ENCODE data around the gene ITGAE.

Gene ITGAE

DNA sequence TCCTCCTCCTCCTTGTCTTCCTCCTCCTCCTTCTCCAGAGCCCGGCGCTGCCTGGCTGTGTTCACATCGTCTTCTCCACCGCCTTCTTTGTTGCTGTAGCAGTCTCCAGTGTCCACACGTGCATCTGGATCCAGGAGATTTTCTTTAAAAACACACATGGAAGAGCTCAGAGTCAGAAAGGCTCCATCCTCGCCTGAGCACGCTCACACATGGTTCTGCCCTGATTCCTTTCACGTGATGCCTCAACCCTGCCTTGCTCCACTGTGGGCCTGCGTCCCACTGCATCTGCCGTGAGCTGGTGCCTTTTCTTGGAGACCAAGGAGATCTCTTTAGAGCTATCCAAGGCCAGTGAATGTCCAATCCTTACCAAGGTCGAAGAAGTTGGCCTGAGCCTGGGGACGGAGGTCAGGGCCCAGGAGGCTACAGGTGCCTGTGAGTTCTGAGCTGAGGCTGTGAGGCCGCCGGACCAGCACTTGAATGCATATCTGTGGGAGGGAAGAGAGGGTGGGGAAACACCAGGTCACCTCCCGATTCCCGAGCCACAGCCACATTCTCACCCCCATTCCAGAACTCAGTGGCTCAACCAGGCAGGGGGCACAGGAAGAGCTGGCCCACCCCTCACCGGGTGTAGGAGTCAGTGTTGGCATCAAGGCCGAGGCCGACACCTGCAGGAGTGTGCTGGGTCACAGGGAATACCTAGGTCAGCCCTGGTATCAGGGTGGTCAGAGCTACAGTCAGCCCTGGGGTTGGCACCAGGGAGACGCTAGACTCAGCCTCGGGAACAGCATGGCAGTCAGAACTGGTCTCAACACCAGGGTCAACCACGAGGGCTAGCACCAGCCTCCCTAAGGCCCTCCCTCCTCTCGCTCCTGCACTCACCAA, 39.7 kb downstream of the ITGAE start:
- ChIA-PET CTCF (interaction anchor here (0.6 to 2.6 kb wide), 5 partner anchors 23 to 555 kb away, joined by 3 to 13 read pairs (median 4); partner anchors contain the start of gene NCBP3), POLR2A (interaction anchor here (0.6 kb wide), 1 partner anchor 30 kb away, joined by 3 read pairs; no protein-coding TSS in a partner anchor)
- no peak for DNase-seq (ENCODE audit: low read depth, low spot score)
- TF ChIP-seq, protein P1, sequence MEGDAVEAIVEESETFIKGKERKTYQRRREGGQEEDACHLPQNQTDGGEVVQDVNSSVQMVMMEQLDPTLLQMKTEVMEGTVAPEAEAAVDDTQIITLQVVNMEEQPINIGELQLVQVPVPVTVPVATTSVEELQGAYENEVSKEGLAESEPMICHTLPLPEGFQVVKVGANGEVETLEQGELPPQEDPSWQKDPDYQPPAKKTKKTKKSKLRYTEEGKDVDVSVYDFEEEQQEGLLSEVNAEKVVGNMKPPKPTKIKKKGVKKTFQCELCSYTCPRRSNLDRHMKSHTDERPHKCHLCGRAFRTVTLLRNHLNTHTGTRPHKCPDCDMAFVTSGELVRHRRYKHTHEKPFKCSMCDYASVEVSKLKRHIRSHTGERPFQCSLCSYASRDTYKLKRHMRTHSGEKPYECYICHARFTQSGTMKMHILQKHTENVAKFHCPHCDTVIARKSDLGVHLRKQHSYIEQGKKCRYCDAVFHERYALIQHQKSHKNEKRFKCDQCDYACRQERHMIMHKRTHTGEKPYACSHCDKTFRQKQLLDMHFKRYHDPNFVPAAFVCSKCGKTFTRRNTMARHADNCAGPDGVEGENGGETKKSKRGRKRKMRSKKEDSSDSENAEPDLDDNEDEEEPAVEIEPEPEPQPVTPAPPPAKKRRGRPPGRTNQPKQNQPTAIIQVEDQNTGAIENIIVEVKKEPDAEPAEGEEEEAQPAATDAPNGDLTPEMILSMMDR (IDR thresholded peaks at IDR 0.05; ENCODE audit: insufficient read depth, low read length, missing control alignments), result no peak
- no peak overlapping the region for H3K4me3 ChIP-seq (ENCODE audit: low read depth, low read length)

DNA sequence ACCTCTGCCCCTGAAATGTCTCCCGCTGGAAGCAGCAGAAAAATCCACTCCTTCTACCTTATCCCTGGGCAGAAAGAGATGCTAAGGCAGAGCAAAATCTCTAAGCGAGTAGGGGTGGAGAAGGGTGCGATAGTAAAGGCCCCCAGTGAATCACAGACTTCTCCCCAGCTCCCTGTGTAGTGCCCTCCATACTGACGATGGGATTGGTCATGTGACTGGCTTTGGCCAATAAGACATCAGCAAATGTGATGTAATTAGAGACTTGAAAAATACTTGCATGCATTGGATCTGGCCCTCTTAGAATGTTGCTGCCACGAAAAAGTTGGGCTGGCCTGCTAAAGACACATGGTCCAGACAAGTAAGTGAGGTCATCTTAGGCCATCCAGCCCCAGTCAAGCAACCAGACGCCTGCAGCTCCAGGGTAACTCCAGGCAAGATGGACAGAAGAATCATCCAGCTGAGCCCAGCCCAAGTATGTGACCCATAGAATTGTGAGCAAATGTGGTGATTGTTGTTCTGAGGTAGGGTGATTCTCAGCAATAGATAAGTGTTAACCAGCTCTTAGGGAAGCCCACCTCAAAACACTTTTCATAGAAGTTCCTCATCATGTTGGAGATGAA, 41.3 kb downstream of the ITGAE start:
- DNase-seq (ENCODE audit: low read depth, low spot score), result no peak
- TF ChIP-seq, protein P1 (IDR thresholded peaks at IDR 0.05; ENCODE audit: insufficient read depth, low read length, missing control alignments), result no peak
- no peak overlapping the region for H3K4me3 ChIP-seq (ENCODE audit: low read depth, low read length)
- ChIA-PET POLR2A (no interaction called here), CTCF (interaction anchor here (1.3 to 2.7 kb wide), 3 partner anchors 22 to 87 kb away, joined by 4 to 13 read pairs (median 10); partner anchors contain the start of gene NCBP3)

DNA sequence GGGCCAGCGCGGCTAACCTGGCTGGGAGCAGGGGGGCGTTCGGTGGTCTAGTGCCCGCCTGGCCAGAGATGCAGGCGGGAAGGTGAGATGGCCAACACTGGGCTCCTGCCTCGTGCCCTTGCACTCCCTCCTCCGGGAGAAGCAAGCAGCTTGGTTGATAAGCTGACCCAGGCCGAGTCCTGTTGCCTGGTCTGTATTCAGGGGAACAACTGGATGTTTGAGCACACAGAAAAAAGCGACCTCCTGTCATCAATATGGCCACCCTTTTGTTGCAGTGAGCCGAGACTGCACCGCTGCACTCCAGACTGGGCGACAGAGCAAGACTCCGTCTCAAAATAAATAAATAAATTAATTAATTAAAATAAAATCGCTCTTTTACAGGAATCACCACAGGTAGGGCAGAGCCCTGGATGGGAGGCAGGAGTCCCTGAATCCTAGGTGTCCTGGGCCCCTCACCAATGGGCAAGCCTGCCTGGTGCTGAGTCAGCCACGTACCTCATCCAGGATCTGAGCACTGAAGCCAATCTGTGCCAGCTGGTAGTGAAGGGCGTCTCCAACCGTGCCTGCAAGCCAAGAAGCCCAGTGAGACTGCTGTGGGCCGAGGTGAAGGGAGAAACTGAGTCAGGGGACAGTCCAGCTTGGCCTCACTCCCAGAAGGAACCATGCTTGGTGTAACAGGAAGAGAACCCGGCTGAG, 45.5 kb downstream of the ITGAE start:
- POLR2A ChIA-PET, result no interaction called here
- no peak overlapping the region for H3K4me3 ChIP-seq (ENCODE audit: low read depth, low read length)

DNA sequence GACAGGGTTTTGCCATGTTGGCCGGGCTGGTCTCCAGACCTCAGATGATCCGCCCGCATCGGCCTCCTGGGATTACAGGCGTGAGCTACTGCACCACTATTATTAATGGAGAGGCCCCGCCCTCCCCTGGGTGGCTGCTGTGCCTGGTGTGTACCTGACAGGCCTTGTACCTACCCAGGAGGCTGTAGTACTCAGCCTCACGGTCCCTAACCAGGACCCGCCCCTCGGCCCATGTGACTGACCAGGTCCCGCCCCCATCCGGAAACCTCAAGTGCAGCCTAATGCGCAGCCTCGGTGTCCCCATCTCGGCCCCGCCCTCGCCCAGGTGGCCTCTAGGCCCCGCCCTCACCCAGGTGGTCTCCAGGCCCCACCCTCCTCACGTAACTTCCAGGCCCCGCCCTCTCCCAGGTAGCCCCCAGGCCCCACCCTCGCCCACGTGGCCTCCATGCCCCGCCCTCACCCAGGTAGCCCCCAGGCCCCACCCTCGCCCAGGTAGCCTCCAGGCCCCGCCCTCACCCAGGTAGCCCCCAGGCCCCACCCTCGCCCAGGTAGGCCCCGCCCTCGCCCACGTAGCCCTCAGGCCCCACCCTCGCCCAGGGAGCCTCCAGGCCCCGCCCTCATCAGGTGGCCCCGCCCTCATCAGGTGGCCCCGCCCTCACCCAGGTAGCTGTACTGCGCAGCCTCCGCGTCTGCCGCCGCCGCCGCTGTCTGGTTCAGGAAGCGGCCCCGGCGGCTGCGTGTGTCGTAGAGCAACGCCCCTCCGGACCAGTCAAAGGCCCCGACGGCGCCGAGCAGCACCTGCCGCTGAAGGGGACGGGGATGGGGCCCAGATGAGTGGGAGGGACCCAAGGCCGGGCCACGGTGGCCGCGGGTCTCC, 46.3 kb downstream of the ITGAE start:
- DNase-seq (ENCODE audit: low read depth, low spot score), result no peak
- POLR2A ChIA-PET, result no interaction called here
- TF ChIP-seq, protein P1 (IDR thresholded peaks at IDR 0.05; ENCODE audit: insufficient read depth, low read length, missing control alignments), result no peak
- H3K4me3 ChIP-seq (ENCODE audit: low read depth, low read length), result no peak overlapping the region
- CTCF ChIA-PET, result interaction anchor here (1.6 to 10.1 kb wide), 3 partner anchors 17 to 72 kb away, joined by 5 to 122 read pairs (median 10); no protein-coding TSS in a partner anchor

More for the DNA sequence above, 45.5 kb downstream of the ITGAE start:
- TF ChIP-seq, protein P1 (IDR thresholded peaks at IDR 0.05; ENCODE audit: insufficient read depth, low read length, missing control alignments), result no peak
- CTCF ChIA-PET, result interaction anchor here (1.6 to 1.8 kb wide), 2 partner anchors 18 to 71 kb away, joined by 5 to 10 read pairs; no protein-coding TSS in a partner anchor
- no peak for DNase-seq (ENCODE audit: low read depth, low spot score)

DNA sequence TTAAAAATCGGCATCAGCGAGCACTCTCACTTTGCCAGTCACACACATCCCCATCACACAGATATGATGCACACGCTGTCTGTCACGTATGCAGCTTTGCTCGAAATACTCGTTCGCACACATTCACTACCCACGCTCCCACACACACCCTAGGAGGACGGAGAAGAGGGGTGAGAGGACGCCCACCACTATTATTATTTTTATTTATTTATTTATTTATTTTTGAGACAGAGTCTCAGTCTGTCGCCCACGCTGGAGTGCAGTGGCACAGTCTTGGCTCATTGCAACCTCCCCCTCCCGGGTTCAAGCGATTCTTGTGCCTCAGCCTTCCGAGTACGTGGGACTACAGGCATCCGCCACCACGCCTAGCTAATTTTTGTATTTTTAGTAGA, 46.9 kb downstream of the ITGAE start:
- ChIA-PET CTCF (interaction anchor here (1.0 to 10.1 kb wide), 3 partner anchors 17 to 73 kb away, joined by 4 to 122 read pairs (median 4); no protein-coding TSS in a partner anchor), POLR2A (no interaction called here)
- TF ChIP-seq, protein P1 (IDR thresholded peaks at IDR 0.05; ENCODE audit: insufficient read depth, low read length, missing control alignments), result no peak
- DNase-seq (ENCODE audit: low read depth, low spot score), result no peak
- no peak overlapping the region for H3K4me3 ChIP-seq (ENCODE audit: low read depth, low read length)

Measured in AG04449 (cell line).